ENCODE data around the gene NAT8.
"Not testable (repeated sequence)": the region's sequence is repeated elsewhere in the genome, so short reads cannot be mapped to it uniquely, and the experiment has no call there.

- not testable (repeated sequence) for TF ChIP-seq CTCF, POLR2A (IDR thresholded peaks at IDR 0.05)
Measured at GRCh38 chr2:73688494-73688893, 46.3 kb upstream of the NAT8 start.
